ENCODE measurements around the gene BMPR2. TPM values are rescaled to one million over a fixed set of nuclear protein-coding genes. Genes with fewer than 3 reads are reported as not detected.

Gene BMPR2
- total and polyA plus RNA-seq, 2 donors (not counting 1 experiment from before 2014, with no cell fraction given): 3.1 to 24.6 TPM

DNA sequence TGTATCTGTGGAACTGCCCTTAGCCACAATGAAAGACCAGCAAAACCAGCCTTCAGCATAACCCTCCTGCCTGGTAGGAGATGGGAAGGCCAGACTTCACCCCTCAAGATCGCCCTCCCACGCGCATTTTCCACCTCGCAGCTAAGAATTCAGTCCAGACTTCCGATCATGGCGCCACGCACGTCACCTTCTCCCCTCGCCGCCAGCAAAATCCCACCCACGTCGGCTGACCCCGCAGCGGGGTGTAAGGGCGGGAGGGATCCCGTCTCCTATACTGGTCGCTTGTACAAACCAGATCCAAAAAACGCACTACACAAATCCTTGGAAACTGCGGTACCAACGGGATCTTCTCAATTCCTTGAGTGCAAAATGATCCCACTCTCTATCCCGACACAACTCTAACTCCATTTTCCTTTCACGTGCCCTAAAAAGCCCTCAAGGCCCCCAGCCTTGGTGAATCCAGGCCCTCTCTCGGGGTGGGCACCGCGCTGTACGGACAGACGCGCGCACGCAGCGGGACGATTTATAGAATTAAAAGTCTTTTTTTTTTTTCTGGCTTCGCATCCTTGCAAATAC lies 1.0 kb upstream of the BMPR2 start:
- intact Hi-C loops (cut with micrococcal nuclease): loop anchor here (1.0 to 10.0 kb wide), 7 partner anchors 140 to 1850 kb away; partner anchors contain the start of genes BZW1, FZD7, SGO2 and SUMO1
- peaks cover 25% of the 10 kb centered on the region for H3K4me1 Mint-ChIP-seq
- CTCF ChIA-PET: interaction anchor here (0.6 kb wide), 1 partner anchor 182 kb away, joined by 3 read pairs; no protein-coding TSS in a partner anchor

More for the DNA sequence above, 1.0 kb upstream of the BMPR2 start:
- peaks cover 29% of the 10 kb centered on the region for H3K79me2 ChIP-seq (ENCODE audit: control insufficient read depth, insufficient read depth, low read length)
- peak overlapping the region; percentile 72 to 96 (median 91) for H3K4me3 ChIP-seq (ENCODE audit: control extremely low read depth in 1 of 5, extremely low read depth in 1 of 5, insufficient read depth in 1 of 5, low read depth in 2 of 5, low read length in 4 of 5)
- no peaks in the 10 kb centered on the region for H3K27me3 ChIP-seq (replicated peaks in 1 of 4; ENCODE audit: control extremely low read depth in 1 of 4, control insufficient read depth in 3 of 4, insufficient read depth in 4 of 4, low read length in 3 of 4)
- H2AFZ ChIP-seq (ENCODE audit: insufficient read depth, low read depth, low read length, poor library complexity, severe bottlenecking): peak overlapping the region; percentile 92
- peak overlapping the region; percentile 98 for H3K4me3 Mint-ChIP-seq
- under 1% methylated on average over 23 of the region's 33 CpGs for WGBS (ENCODE audit: insufficient coverage)
- ATAC-seq (ENCODE audit: low read depth): peak; percentile 3
- H3K27ac Mint-ChIP-seq: peak overlapping the region; percentile 83
- H3K27ac ChIP-seq (ENCODE audit: low read length in 2 of 2): peak overlapping the region; percentile 58 to 64
- peak overlapping the region; percentile 80 for H3K9ac ChIP-seq (ENCODE audit: low read length)
- H3K36me3 ChIP-seq (replicated peaks in 1 of 2; ENCODE audit: control extremely low read depth in 1 of 2, control insufficient read depth in 1 of 2, extremely low read depth in 1 of 2, insufficient read depth in 2 of 2, low read length in 1 of 2): no peaks in the 10 kb centered on the region
- H4K20me1 ChIP-seq (ENCODE audit: control insufficient read depth, insufficient read depth, low read length, poor library complexity, severe bottlenecking): no peaks in the 10 kb centered on the region
- no peak for TF ChIP-seq CTCF (IDR thresholded peaks at IDR 0.05)
- TF ChIP-seq EZH2 (IDR thresholded peaks at IDR 0.05; ENCODE audit: borderline replicate concordance, insufficient read depth, low read depth, low read length, poor library complexity, severe bottlenecking): no peak
- DNase-seq: peak; percentile 65
- no peaks in the 10 kb centered on the region for H3K9me3 ChIP-seq (ENCODE audit: control extremely low read depth in 1 of 3, control insufficient read depth in 2 of 3, insufficient read depth in 1 of 3, low read length in 2 of 3)
- peaks cover 13 to 24% of the 10 kb centered on the region in 2 donors for H3K4me1 ChIP-seq (ENCODE audit: control insufficient read depth in 2 of 2, insufficient read depth in 2 of 2, low read length in 2 of 2)
- POLR2A ChIA-PET: no interaction called here
- H3K9me3 Mint-ChIP-seq (ENCODE audit: insufficient read depth): no peaks in the 10 kb centered on the region
- H3K27me3 Mint-ChIP-seq: no peaks in the 10 kb centered on the region
- H3K4me2 ChIP-seq (replicated peaks; ENCODE audit: low read depth, low read length, poor library complexity, severe bottlenecking): peak overlapping the region; percentile 86
